IPS-15b (cell line): Measurements from ENCODE around the gene PPP2R2B.
"Not testable (repeated sequence)": the region's sequence is repeated elsewhere in the genome, so short reads cannot be mapped to it uniquely, and the experiment has no call there.

Experiments used
- H3K27me3 ChIP-seq: one replicate; pipeline ENCODE4 v1.6.1; 2013; ENCODE audit warnings: low read length; ENCODE audit not compliant: control insufficient read depth, insufficient read depth
- H3K36me3 ChIP-seq: one replicate; pipeline ENCODE4 v1.6.1; 2013; ENCODE audit warnings: low read length; ENCODE audit not compliant: control insufficient read depth, insufficient read depth
- H3K4me1 ChIP-seq: one replicate; pipeline ENCODE4 v1.6.1; 2013; ENCODE audit warnings: mild to moderate bottlenecking, low read length; ENCODE audit not compliant: control insufficient read depth, insufficient read depth
- H3K4me3 ChIP-seq: one replicate; pipeline ENCODE4 v1.5.1; 2013; ENCODE audit warnings: low read depth, low read length
- H3K9ac ChIP-seq: one replicate; pipeline ENCODE4 v1.6.1; 2013; ENCODE audit warnings: low read depth, mild to moderate bottlenecking, low read length
- H3K9me3 ChIP-seq: one replicate; pipeline ENCODE4 v1.6.1; 2013; ENCODE audit warnings: mild to moderate bottlenecking, low read length; ENCODE audit not compliant: control insufficient read depth, insufficient read depth

PPP2R2B gene

GRCh38 chr5:146609731-146610130, 268.8 kb downstream of the PPP2R2B start:
- H3K4me3 ChIP-seq, H3K4me1 ChIP-seq, H3K36me3 ChIP-seq, H3K9ac ChIP-seq, H3K27me3 ChIP-seq, H3K9me3 ChIP-seq: not testable (repeated sequence)

GRCh38 chr5:146607659-146608332, 270.8 kb downstream of the PPP2R2B start:
- no peaks in the 10 kb centered on the region for H3K36me3 ChIP-seq
- no peaks in the 10 kb centered on the region for H3K9me3 ChIP-seq
- H3K27me3 ChIP-seq, result no peaks in the 10 kb centered on the region
- no peak overlapping the region for H3K9ac ChIP-seq
- H3K4me1 ChIP-seq, result no peaks in the 10 kb centered on the region
- no peak overlapping the region for H3K4me3 ChIP-seq

- Histone ChIP-seq H3K4me1 (no peaks in the 10 kb centered on the region), H3K9me3 (no peaks in the 10 kb centered on the region), H3K9ac (no peak overlapping the region), H3K4me3 (no peak overlapping the region), H3K27me3 (no peaks in the 10 kb centered on the region), H3K36me3 (no peaks in the 10 kb centered on the region)
Measured at GRCh38 chr5:146606893-146607292, 271.7 kb downstream of the PPP2R2B start.

GRCh38 chr5:146600376-146600775, 278.2 kb downstream of the PPP2R2B start:
- Histone ChIP-seq H3K4me3 (no peak overlapping the region), H3K4me1 (no peaks in the 10 kb centered on the region), H3K36me3 (no peaks in the 10 kb centered on the region), H3K27me3 (no peaks in the 10 kb centered on the region), H3K9ac (no peak overlapping the region), H3K9me3 (no peaks in the 10 kb centered on the region)

DNA sequence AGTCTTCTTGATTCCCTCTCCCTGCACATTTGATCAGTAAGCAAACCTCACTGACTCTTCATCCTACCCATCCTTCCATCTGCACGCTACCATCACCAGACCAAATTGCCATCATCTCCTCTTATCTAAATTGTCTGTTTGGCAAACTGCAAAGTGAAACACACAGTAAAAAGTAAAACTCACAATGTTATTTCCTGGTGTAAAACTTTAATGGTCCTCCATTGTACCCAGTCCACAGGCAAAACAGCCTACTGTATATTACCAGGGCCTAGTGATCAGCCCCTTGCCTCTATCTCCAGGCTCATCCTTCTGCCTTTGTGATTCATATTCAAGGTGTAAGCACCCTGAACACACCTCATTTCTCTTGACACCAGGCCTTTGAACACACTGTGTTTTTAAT, 279.3 kb downstream of the PPP2R2B start:
- no peaks in the 10 kb centered on the region for H3K36me3 ChIP-seq
- H3K9ac ChIP-seq, result no peak overlapping the region
- no peaks in the 10 kb centered on the region for H3K27me3 ChIP-seq
- H3K4me3 ChIP-seq, result no peak overlapping the region
- no peaks in the 10 kb centered on the region for H3K9me3 ChIP-seq
- no peaks in the 10 kb centered on the region for H3K4me1 ChIP-seq

DNA sequence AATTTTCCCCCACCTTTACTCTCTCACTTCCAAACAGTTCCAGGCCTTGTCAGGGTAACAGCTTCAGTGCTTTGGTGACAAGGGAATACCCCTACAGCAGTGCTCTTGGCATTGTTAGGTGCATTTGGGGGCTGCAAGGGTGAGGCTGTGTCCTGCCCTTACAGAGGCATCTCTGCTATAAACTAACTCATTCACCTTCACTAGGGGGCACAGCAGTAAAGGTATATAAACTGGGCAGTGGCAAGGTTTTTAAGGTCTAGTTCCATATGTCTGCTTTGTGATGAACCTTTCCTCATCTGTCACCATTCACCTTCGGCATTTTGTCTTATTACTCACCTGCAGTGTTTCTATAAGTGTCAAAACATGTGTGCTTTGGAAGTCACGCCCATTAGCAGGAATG, 283.5 kb downstream of the PPP2R2B start:
- H3K4me1 ChIP-seq, result no peaks in the 10 kb centered on the region
- no peak overlapping the region for H3K4me3 ChIP-seq
- no peaks in the 10 kb centered on the region for H3K9me3 ChIP-seq
- H3K9ac ChIP-seq, result no peak overlapping the region
- H3K27me3 ChIP-seq, result no peaks in the 10 kb centered on the region
- H3K36me3 ChIP-seq, result no peaks in the 10 kb centered on the region

GRCh38 chr5:146592352-146592751, 286.2 kb downstream of the PPP2R2B start:
- Histone ChIP-seq H3K27me3 (no peaks in the 10 kb centered on the region), H3K36me3 (no peaks in the 10 kb centered on the region), H3K9me3 (no peaks in the 10 kb centered on the region), H3K9ac (no peak overlapping the region), H3K4me1 (no peaks in the 10 kb centered on the region), H3K4me3 (no peak overlapping the region)

- H3K4me1 ChIP-seq, result no peaks in the 10 kb centered on the region
- no peaks in the 10 kb centered on the region for H3K27me3 ChIP-seq
- no peaks in the 10 kb centered on the region for H3K36me3 ChIP-seq
- H3K9ac ChIP-seq, result no peak overlapping the region
- H3K4me3 ChIP-seq, result no peak overlapping the region
- no peaks in the 10 kb centered on the region for H3K9me3 ChIP-seq
Measured at GRCh38 chr5:146589028-146589345, 289.6 kb downstream of the PPP2R2B start.

DNA sequence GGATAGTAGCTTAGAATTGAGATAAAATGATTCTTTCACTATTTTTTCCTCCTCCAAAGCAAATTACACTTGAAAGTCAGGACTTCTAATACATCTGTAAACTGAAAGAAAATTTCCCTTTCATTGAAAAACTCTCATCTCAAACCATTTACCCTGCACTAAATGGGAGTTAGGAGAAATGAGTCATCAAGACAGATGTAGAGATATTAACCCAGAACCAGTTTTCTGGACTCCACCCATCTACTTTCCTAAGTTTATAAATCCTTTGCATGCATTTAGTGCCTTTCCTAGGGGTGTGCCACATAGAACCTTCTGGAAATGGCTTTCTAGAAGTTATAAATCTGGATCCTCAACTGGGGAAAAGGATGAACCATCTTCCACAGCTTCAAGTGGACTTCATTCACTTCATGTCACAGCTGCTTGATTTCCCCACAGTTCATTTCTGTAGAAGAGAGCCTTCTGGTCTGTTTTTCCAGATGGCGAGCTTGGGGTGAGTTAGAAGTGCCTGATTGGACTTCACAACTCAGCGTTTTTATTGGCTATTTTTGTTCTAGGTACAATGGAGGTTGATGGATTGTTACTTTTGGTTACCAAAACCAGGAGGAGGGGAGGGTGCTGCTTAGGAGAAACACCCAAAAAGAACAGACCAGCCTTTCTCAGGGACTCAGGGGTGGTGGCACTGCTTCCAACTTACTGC, 290.1 kb downstream of the PPP2R2B start:
- H3K36me3 ChIP-seq, result no peaks in the 10 kb centered on the region
- no peaks in the 10 kb centered on the region for H3K27me3 ChIP-seq
- H3K4me3 ChIP-seq, result no peak overlapping the region

DNA sequence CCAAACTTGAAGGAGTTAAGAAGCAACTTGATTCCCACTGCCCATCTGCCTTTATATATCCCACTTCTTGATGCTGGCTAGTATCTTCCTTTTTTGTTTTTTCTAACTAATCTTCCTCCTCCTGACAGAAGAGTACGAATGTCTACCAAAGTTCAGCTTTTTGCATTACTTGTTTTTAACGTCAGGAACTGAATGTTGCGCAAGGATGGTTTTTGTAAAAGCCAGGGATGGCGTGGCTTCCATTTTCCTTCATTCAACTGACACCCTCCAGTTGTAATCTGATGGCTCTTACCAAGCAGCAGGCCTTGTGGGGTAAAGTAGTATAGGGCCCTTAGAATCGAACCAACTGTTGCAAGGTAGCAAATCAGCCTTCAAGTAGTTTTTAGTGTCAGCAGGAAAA, 291.8 kb downstream of the PPP2R2B start:
- H3K4me1 ChIP-seq, result no peaks in the 10 kb centered on the region
- no peaks in the 10 kb centered on the region for H3K36me3 ChIP-seq

More for the DNA sequence above, 290.1 kb downstream of the PPP2R2B start:
- Histone ChIP-seq H3K9ac (no peak overlapping the region), H3K9me3 (no peaks in the 10 kb centered on the region), H3K4me1 (no peaks in the 10 kb centered on the region)

DNA sequence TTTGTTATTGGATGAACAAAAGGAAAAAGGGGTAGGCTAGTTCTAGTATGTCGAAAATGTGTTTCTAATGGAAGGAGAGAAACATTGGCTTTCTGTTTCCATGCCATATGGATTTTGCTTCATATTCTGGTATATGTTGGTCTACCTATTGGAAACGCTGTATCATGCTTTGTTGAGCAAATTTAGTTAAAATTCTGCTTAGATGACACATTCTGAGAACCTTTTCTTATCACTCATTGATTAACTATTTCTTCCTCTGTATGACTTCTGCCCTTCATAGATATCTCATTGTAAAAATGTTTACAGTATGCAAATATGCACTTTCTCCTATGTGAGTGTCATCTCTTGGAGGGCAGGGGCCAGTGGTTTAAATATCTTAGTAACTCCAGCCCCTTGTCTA, 293.8 kb downstream of the PPP2R2B start:
- Histone ChIP-seq H3K36me3 (no peaks in the 10 kb centered on the region), H3K4me3 (no peak overlapping the region), H3K27me3 (no peaks in the 10 kb centered on the region), H3K9me3 (no peaks in the 10 kb centered on the region), H3K4me1 (no peaks in the 10 kb centered on the region), H3K9ac (no peak overlapping the region)

More for the DNA sequence above, 291.8 kb downstream of the PPP2R2B start:
- no peaks in the 10 kb centered on the region for H3K27me3 ChIP-seq
- H3K9me3 ChIP-seq, result no peaks in the 10 kb centered on the region
- H3K9ac ChIP-seq, result no peak overlapping the region
- H3K4me3 ChIP-seq, result no peak overlapping the region

- Histone ChIP-seq H3K36me3 (no peaks in the 10 kb centered on the region), H3K4me1 (no peaks in the 10 kb centered on the region), H3K9ac (no peak overlapping the region), H3K9me3 (no peaks in the 10 kb centered on the region), H3K4me3 (no peak overlapping the region), H3K27me3 (no peaks in the 10 kb centered on the region)
Measured at GRCh38 chr5:146582051-146582596, 296.4 kb downstream of the PPP2R2B start.
